MM.1S (cell line): Measurements from ENCODE around the gene TTC28.

ENCODE experiments used
- CTCF ChIP-seq: fragments of 300-600 bp; sonication (generic); IDR thresholded peaks from 2 replicates; pipeline ENCODE4 v1.5.1; 2016; ENCODE audit warnings: antibody characterized with exemption, low read length, mixed read lengths
- EZH2 ChIP-seq: fragments of 300-600 bp; sonication (generic); optimal IDR thresholded peaks from 2 replicates; pipeline ENCODE3; 2017; ENCODE audit warnings: low read depth, mild to moderate bottlenecking, antibody characterized with exemption, low read length, mixed read lengths
- EZH2phosphoT487 ChIP-seq: fragments of 300-600 bp; sonication (generic); IDR thresholded peaks from 2 replicates; pipeline ENCODE4 v1.6.1; 2018; ENCODE audit warnings: antibody characterized with exemption, low read length

DNA sequence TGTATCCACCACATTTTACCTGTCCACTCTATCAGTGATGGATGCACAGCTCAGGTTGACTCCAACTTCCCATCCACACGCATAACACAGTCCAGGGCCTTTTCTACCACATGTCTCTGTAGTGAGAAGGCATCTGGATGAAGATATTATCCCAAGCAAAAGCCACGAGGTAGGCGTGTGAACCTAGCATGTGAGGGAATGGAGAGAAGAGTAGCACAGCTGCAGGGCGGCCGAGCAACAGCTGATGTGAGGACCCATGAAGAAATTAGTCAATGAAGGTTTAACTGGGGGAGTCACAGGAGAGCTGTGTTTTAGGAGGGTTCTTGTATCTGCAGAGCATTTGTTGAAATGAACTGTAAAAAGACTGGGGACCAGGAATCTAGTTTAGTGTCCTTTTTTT lies 616.0 kb downstream of the TTC28 start:
- TF ChIP-seq CTCF (no peak), EZH2phosphoT487 (no peak), EZH2 (no peak)
